Tibial nerve (tissue), 4 donors: ENCODE measurements around the gene AMBRA1. TPM values are rescaled to one million over a fixed set of nuclear protein-coding genes. Genes with fewer than 3 reads are reported as not detected.

Experiments used
- DNase-seq, 2 donors: peaks; one replicate each; pipeline ENCODE4 v3.0.0-alpha.2; 2019; ENCODE audit warnings: low spot score in 2 of 2
- H3K27ac ChIP-seq, 4 donors: fragments of 200-600 bp; sonication (generic) in 3 of 4; one replicate each; pipeline ENCODE4 v1.5.1; 2017 to 2019; ENCODE audit warnings: mild to moderate bottlenecking in 1 of 4
- H3K27me3 ChIP-seq, 2 donors: fragments of 200-600 bp; sonication (generic) in 1 of 2; one replicate each; pipeline versions ENCODE4 v1.5.1 to v1.6.0; 2017 to 2019
- H3K36me3 ChIP-seq, 3 donors: fragments of 200-600 bp; sonication (generic); one replicate each; pipeline ENCODE4 v1.5.1; 2018 to 2019
- H3K4me1 ChIP-seq, 4 donors: fragments of 200-600 bp; sonication (generic) in 3 of 4; one replicate each; pipeline ENCODE4 v1.5.1; 2017 to 2019
- H3K4me3 ChIP-seq, 4 donors: fragments of 200-600 bp; sonication (generic) in 3 of 4; one replicate each; pipeline ENCODE4 v1.5.1; 2017 to 2019; ENCODE audit warnings: mild to moderate bottlenecking in 1 of 4, moderate library complexity in 1 of 4
- H3K9me3 ChIP-seq, 4 donors: fragments of 200-600 bp; sonication (generic) in 3 of 4; one replicate each; pipeline ENCODE4 v1.5.1; 2017 to 2019
- CTCF ChIP-seq, 5 experiments: fragments of 200-600 bp in 3 of 5; fragments of 450-650 bp in 2 of 5; sonication (generic) in 3 of 5; IDR thresholded peaks; one replicate each; pipeline ENCODE4 v1.5.1; 2016 to 2019; ENCODE audit warnings: antibody characterized with exemption in 5 of 5, mild to moderate bottlenecking in 3 of 5, moderate library complexity in 2 of 5
- EP300 ChIP-seq, 2 donors: sonication (generic); formaldehyde crosslinking; IDR thresholded peaks; one replicate each; pipeline ENCODE4 v1.6.1; 2017; ENCODE audit warnings: antibody characterized with exemption in 2 of 2, mild to moderate bottlenecking in 1 of 2
- POLR2A ChIP-seq, 2 donors: fragments of 450-650 bp; IDR thresholded peaks; one replicate each; pipeline ENCODE4 v1.6.1; 2017; ENCODE audit warnings: antibody characterized with exemption in 2 of 2, mild to moderate bottlenecking in 2 of 2, moderate library complexity in 2 of 2
- WGBS, 2 donors: methylation state at CpG; one replicate each; pipeline ENCODE4 v1.1.5; 2018; 5-methylcytosine and 5-hydroxymethylcytosine counted together
- total RNA-seq, 4 donors: library from RNA; depleted of rRNA; stranded (reverse); fragments of >200 nt; gene quantifications; one replicate each; pipeline ENCODE4 v1.1.0, GENCODE V29; 2016

AMBRA1 gene
- total RNA-seq, 4 donors from 2014 or later: 31.0 to 43.7 (median 35.8) TPM

- H3K9me3 ChIP-seq: no peaks in the 10 kb centered on the region
- H3K36me3 ChIP-seq: peaks cover 0 to 4% (median 0%) of the 10 kb centered on the region in 3 donors
- DNase-seq: no peak
- peak in 1 of 5 experiments; percentile 1 for TF ChIP-seq CTCF (IDR thresholded peaks at IDR 0.05)
- no peak for TF ChIP-seq EP300 (IDR thresholded peaks at IDR 0.05)
- no peak overlapping the region for H3K4me3 ChIP-seq
- peaks cover 0 to 33% of the 10 kb centered on the region in 2 donors for H3K27me3 ChIP-seq
- 59 to 72% methylated on average over 7 of the region's 7 CpGs for WGBS, 2 donors
- peaks cover 0 to 43% (median 16%) of the 10 kb centered on the region in 4 donors for H3K4me1 ChIP-seq
- no peak overlapping the region for H3K27ac ChIP-seq
These were observed 210.4 kb downstream of the AMBRA1 start for GRCh38 chr11:46383404-46383758.

DNA sequence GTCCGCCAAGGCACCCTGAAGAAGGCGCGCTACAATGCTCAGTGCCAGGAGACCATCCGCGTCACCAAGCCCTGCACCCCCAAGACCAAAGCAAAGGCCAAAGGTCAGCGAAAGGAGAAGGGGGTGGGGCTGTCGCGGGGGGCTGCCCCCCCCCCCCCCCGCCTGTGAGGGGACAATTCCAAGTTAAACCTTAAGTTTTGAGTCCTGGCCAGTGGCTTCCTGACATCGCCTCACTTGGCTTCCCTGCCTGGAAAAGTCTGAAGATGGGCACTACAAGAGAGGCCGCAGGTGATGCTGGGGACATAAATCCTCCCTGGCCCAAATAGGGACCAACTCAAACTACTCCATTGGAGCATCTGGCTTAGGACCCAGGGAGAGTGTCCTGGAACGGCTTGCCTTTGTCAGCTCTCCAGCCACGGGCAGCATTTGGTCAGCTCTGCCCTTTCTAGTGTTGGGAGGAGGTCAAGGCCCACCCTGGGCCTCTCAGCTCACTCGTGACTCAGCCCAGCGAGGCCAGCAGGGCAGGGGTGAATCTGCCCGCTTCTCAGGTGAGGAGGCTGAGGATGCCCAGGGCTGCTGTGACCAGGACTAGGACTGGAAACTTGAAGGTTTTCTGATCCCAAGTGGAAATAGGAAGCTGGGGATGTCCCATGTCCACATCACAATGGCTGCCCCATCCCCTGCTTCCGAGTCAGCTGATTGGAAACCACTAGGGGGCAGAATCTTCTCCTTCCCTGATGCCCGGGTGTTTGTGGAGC is 211.0 kb downstream of the AMBRA1 start:
- no peak for DNase-seq

GRCh38 chr11:46381819-46382645 is 211.8 kb downstream of the AMBRA1 start:
- H3K27ac ChIP-seq: peak overlapping the region; percentile 8 to 97 (median 90)
- peaks cover 0 to 18% (median 0%) of the 10 kb centered on the region in 3 donors for H3K36me3 ChIP-seq
- no peak for DNase-seq
- peak overlapping the region; percentile 57 to 79 (median 68) for H3K4me3 ChIP-seq
- H3K27me3 ChIP-seq: peaks cover 0 to 20% of the 10 kb centered on the region in 2 donors
- WGBS, 2 donors: 2 to 3% methylated on average over 31 to 48 of the region's 66 CpGs
- no peak for TF ChIP-seq CTCF (IDR thresholded peaks at IDR 0.05)
- no peak for TF ChIP-seq POLR2A (IDR thresholded peaks at IDR 0.05)
- TF ChIP-seq EP300 (IDR thresholded peaks at IDR 0.05): no peak
- peaks cover 0 to 35% (median 16%) of the 10 kb centered on the region in 4 donors for H3K4me1 ChIP-seq
- no peaks in the 10 kb centered on the region for H3K9me3 ChIP-seq

More for the DNA sequence above, 211.0 kb downstream of the AMBRA1 start:
- peaks cover 0 to 28% of the 10 kb centered on the region in 2 donors for H3K27me3 ChIP-seq
- TF ChIP-seq EP300 (IDR thresholded peaks at IDR 0.05): no peak
- peak in 4 of 5 experiments; percentile 26 to 50 (median 41) for TF ChIP-seq CTCF (IDR thresholded peaks at IDR 0.05)
- H3K4me3 ChIP-seq: peak overlapping the region in 3 of 4 donors; percentile 59 to 79 (median 77)
- 39 to 41% methylated on average over 17 to 18 of the region's 18 CpGs for WGBS, 2 donors
- peaks cover 0 to 38% (median 16%) of the 10 kb centered on the region in 4 donors for H3K4me1 ChIP-seq
- no peaks in the 10 kb centered on the region for H3K9me3 ChIP-seq
- peaks cover 0 to 10% (median 0%) of the 10 kb centered on the region in 3 donors for H3K36me3 ChIP-seq
- H3K27ac ChIP-seq: peak overlapping the region in 1 of 4 donors; percentile 97

GRCh38 chr11:46381048-46381818 is 212.6 kb downstream of the AMBRA1 start, which contains the start of gene MDK:
Gene MDK (plus strand): TSS chr11:46381669. CDS start chr11:46382058, 389 bp downstream.
- WGBS, 2 donors: 1% methylated on average over 21 to 30 of the region's 96 CpGs
- Histone ChIP-seq H3K4me1 (peaks cover 0 to 35% (median 16%) of the 10 kb centered on the region in 4 donors), H3K27me3 (peaks cover 0 to 13% of the 10 kb centered on the region in 2 donors), H3K4me3 (peak within 1 kb of the TSS; percentile 57 to 79 (median 68)), H3K36me3 (peaks cover 0 to 26% (median 2%) of the 10 kb centered on the region in 3 donors), H3K9me3 (no peaks in the 10 kb centered on the region), H3K27ac (peak within 1 kb of the TSS; percentile 70 to 97 (median 90))
- DNase-seq: no peak
- TF ChIP-seq EP300 (IDR thresholded peaks at IDR 0.05) (no peak), CTCF (IDR thresholded peaks at IDR 0.05) (no peak), POLR2A (IDR thresholded peaks at IDR 0.05) (no peak)
